Astrocyte (in vitro differentiated cells and primary cell): ENCODE results near the gene CREB5. TPM values are rescaled to one million over a fixed set of nuclear protein-coding genes. Genes with fewer than 3 reads are reported as not detected.

Experiments used
- DNase-seq: peaks from one replicate; pipeline ENCODE4 v3.0.0-alpha.2; 2010; ENCODE audit warnings: low read depth
- FAIRE-seq: peaks from 2 replicates; lab custom pipeline; 2011; peaks lifted over from hg19 to GRCh38; lab: Jason Lieb, UNC
- H2AFZ ChIP-seq: 2 replicates; pipeline ENCODE4 v1.6.0; 2012; ENCODE audit warnings: low read depth, low read length, inconsistent platforms
- H3K27ac ChIP-seq: 2 replicates; pipeline ENCODE4 v1.5.1; 2011; ENCODE audit warnings: low read depth, low read length, inconsistent platforms
- H3K27me3 ChIP-seq: 2 replicates; pipeline ENCODE4 v1.6.0; 2011; ENCODE audit warnings: low read length, inconsistent platforms; ENCODE audit not compliant: insufficient read depth
- H3K36me3 ChIP-seq: 2 replicates; pipeline ENCODE4 v1.5.1; 2011; ENCODE audit warnings: low read length, inconsistent platforms; ENCODE audit not compliant: insufficient read depth
- H3K4me1 ChIP-seq: 2 replicates; pipeline ENCODE4 v1.5.1; 2011; ENCODE audit warnings: low read length, inconsistent platforms; ENCODE audit not compliant: insufficient read depth
- H3K4me2 ChIP-seq: 2 replicates; pipeline ENCODE4 v1.6.0; 2012; ENCODE audit warnings: low read length, inconsistent platforms
- H3K4me3 ChIP-seq: 2 replicates; pipeline ENCODE4 v1.5.1; 2011; ENCODE audit warnings: low read depth, mild to moderate bottlenecking, low read length, inconsistent platforms; ENCODE audit not compliant: insufficient read depth
- H3K79me2 ChIP-seq: 2 replicates; pipeline ENCODE4 v1.6.0; 2012; ENCODE audit warnings: mild to moderate bottlenecking, low read length, inconsistent platforms; ENCODE audit not compliant: insufficient read depth
- H3K9ac ChIP-seq: 2 replicates; pipeline ENCODE4 v1.6.0; 2012; ENCODE audit warnings: mild to moderate bottlenecking, low read length, inconsistent platforms
- H3K9me3 ChIP-seq: 2 replicates; pipeline ENCODE4 v1.5.1; 2012; ENCODE audit warnings: low read depth, mild to moderate bottlenecking, low read length, inconsistent platforms; ENCODE audit not compliant: insufficient read depth
- H4K20me1 ChIP-seq: 2 replicates; pipeline ENCODE4 v1.6.0; 2012; ENCODE audit warnings: low read length, inconsistent platforms; ENCODE audit not compliant: insufficient read depth
- H3K27ac Mint-ChIP-seq: one replicate; pipeline ENCODE4 v1.8.0; 2021; ENCODE audit warnings: mild to moderate bottlenecking, mixed read lengths; ENCODE audit not compliant: unreplicated experiment
- H3K27me3 Mint-ChIP-seq: one replicate; pipeline ENCODE4 v1.8.0; 2021; ENCODE audit warnings: low read depth, mixed read lengths; ENCODE audit not compliant: unreplicated experiment
- H3K36me3 Mint-ChIP-seq: one replicate; pipeline ENCODE4 v1.8.0; 2021; ENCODE audit warnings: low read depth, mixed read lengths; ENCODE audit not compliant: unreplicated experiment
- H3K4me1 Mint-ChIP-seq: one replicate; pipeline ENCODE4 v1.8.0; 2021; ENCODE audit warnings: low read depth, mixed read lengths; ENCODE audit not compliant: unreplicated experiment
- H3K4me3 Mint-ChIP-seq: one replicate; pipeline ENCODE4 v1.8.0; 2021; ENCODE audit warnings: mild to moderate bottlenecking, moderate library complexity, mixed read lengths; ENCODE audit not compliant: unreplicated experiment
- H3K9me3 Mint-ChIP-seq: one replicate; pipeline ENCODE4 v1.8.0; 2021; ENCODE audit warnings: mild to moderate bottlenecking, mixed read lengths; ENCODE audit not compliant: unreplicated experiment
- CTCF ChIP-seq: IDR thresholded peaks from 2 replicates; pipeline ENCODE4 v1.5.1; 2011; ENCODE audit warnings: low read depth, mild to moderate bottlenecking, inconsistent platforms, low read length, moderate library complexity; ENCODE audit not compliant: insufficient read depth
- EZH2 ChIP-seq: IDR thresholded peaks from 2 replicates; pipeline ENCODE4 v1.6.1; 2012; ENCODE audit warnings: mild to moderate bottlenecking, low read length, inconsistent platforms; ENCODE audit not compliant: insufficient read depth
- total RNA-seq: library from RNA; stranded (reverse); gene quantifications from 2 replicates; pipeline ENCODE4 v1.2.1, GENCODE V29; 2021

The CREB5 gene
- total RNA-seq, 1 donor from 2014 or later = 25.4 TPM

- no peak overlapping the region for H3K27ac Mint-ChIP-seq
- H3K4me1 Mint-ChIP-seq = no peaks in the 10 kb centered on the region
- no peak overlapping the region for H3K4me3 ChIP-seq
Measured at GRCh38 chr7:28395404-28395803, 16.9 kb upstream of the CREB5 start.

DNA sequence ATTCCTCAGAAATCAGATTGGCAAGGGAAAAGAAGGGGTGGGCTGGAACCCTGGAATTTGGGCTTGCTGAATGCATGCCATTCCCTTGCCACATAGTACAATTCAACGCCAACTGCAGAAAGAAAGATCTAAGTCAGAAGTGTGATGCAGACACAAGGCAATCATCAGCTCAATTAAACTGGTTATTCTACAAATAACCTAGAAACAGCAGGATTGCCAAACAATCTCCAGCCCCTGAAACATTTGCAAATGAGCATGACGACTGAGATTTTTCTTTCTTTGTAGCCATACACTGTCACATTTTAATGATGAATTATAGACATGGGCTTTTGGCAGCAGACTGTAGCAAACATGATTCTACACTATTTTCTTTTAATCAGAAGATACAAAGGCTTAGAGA, 16.5 kb upstream of the CREB5 start:
- FAIRE-seq (no peak), DNase-seq (peak; percentile 28)
- H3K79me2 ChIP-seq = no peaks in the 10 kb centered on the region
- no peaks in the 10 kb centered on the region for H3K27me3 Mint-ChIP-seq
- H2AFZ ChIP-seq = no peak overlapping the region
- H3K27ac Mint-ChIP-seq = no peak overlapping the region
- no peaks in the 10 kb centered on the region for H3K4me1 ChIP-seq
- H3K36me3 ChIP-seq = no peaks in the 10 kb centered on the region
- no peak overlapping the region for H3K27ac ChIP-seq
- no peak overlapping the region for H3K4me3 Mint-ChIP-seq
- H3K9ac ChIP-seq = no peak overlapping the region
- H3K4me2 ChIP-seq = no peak overlapping the region
- H3K9me3 ChIP-seq = no peaks in the 10 kb centered on the region
- H3K27me3 ChIP-seq = peaks cover 8% of the 10 kb centered on the region
- H3K4me1 Mint-ChIP-seq = no peaks in the 10 kb centered on the region
- TF ChIP-seq CTCF (no peak), EZH2 (no peak)
- H3K36me3 Mint-ChIP-seq = no peaks in the 10 kb centered on the region
- H3K9me3 Mint-ChIP-seq = no peaks in the 10 kb centered on the region
- H3K4me3 ChIP-seq = no peak overlapping the region
- H4K20me1 ChIP-seq = no peaks in the 10 kb centered on the region

More at GRCh38 chr7:28395404-28395803, 16.9 kb upstream of the CREB5 start:
- no peaks in the 10 kb centered on the region for H3K36me3 ChIP-seq
- H3K4me2 ChIP-seq = no peak overlapping the region
- H4K20me1 ChIP-seq = no peaks in the 10 kb centered on the region
- Mint-ChIP-seq H3K36me3 (no peaks in the 10 kb centered on the region), H3K4me3 (no peak overlapping the region), H3K9me3 (no peaks in the 10 kb centered on the region), H3K27me3 (no peaks in the 10 kb centered on the region)
- H3K9ac ChIP-seq = no peak overlapping the region
- no peak for TF ChIP-seq CTCF
- no peak for TF ChIP-seq EZH2
- no peaks in the 10 kb centered on the region for H3K4me1 ChIP-seq
- FAIRE-seq (no peak), DNase-seq (no peak)
- no peaks in the 10 kb centered on the region for H3K9me3 ChIP-seq
- H3K27me3 ChIP-seq = peaks cover 9% of the 10 kb centered on the region
- H3K79me2 ChIP-seq = no peaks in the 10 kb centered on the region
- H3K27ac ChIP-seq = no peak overlapping the region
- no peak overlapping the region for H2AFZ ChIP-seq

DNA sequence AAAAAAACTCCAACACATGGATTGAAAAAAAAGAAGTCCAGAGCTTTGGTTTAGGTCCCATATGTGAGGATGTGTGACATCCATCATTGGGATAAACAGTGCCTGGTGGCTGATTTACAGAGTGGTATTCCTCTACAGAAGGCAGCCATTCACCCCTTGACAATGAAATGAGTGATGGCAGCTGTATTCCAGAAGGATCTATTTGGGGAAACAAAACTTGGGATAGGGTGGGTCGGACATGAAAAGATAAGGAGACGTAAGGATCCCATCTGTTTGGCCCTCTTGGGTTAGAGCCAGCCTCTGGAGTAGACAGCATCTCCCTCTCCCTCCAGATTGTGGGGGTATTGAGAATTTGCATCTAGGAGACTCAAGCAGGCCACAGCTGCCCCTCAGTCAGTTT, 15.2 kb upstream of the CREB5 start:
- H3K36me3 Mint-ChIP-seq = no peaks in the 10 kb centered on the region
- no peak overlapping the region for H2AFZ ChIP-seq
- FAIRE-seq = no peak
- H3K4me3 ChIP-seq = no peak overlapping the region
- no peaks in the 10 kb centered on the region for H3K9me3 ChIP-seq
- H3K27me3 ChIP-seq = peaks cover 8% of the 10 kb centered on the region
- H3K4me1 Mint-ChIP-seq = no peaks in the 10 kb centered on the region
- TF ChIP-seq CTCF (no peak), EZH2 (no peak)
- DNase-seq = no peak
- H3K27ac Mint-ChIP-seq = no peak overlapping the region
- H3K4me1 ChIP-seq = no peaks in the 10 kb centered on the region
- no peak overlapping the region for H3K4me3 Mint-ChIP-seq
- no peaks in the 10 kb centered on the region for H3K36me3 ChIP-seq
- H3K27me3 Mint-ChIP-seq = no peaks in the 10 kb centered on the region
- H3K27ac ChIP-seq = no peak overlapping the region
- no peaks in the 10 kb centered on the region for H3K9me3 Mint-ChIP-seq
- no peak overlapping the region for H3K9ac ChIP-seq
- H4K20me1 ChIP-seq = no peaks in the 10 kb centered on the region
- no peak overlapping the region for H3K4me2 ChIP-seq
- H3K79me2 ChIP-seq = no peaks in the 10 kb centered on the region
